IPS-NIHi7 (cell line): Measurements from ENCODE around the gene PEAR1.

Source experiments
- DNase-seq: peaks from one replicate; pipeline ENCODE4 v3.0.0; 2012; ENCODE audit warnings: mixed read lengths; ENCODE audit errors: extremely low spot score

Gene PEAR1

DNA sequence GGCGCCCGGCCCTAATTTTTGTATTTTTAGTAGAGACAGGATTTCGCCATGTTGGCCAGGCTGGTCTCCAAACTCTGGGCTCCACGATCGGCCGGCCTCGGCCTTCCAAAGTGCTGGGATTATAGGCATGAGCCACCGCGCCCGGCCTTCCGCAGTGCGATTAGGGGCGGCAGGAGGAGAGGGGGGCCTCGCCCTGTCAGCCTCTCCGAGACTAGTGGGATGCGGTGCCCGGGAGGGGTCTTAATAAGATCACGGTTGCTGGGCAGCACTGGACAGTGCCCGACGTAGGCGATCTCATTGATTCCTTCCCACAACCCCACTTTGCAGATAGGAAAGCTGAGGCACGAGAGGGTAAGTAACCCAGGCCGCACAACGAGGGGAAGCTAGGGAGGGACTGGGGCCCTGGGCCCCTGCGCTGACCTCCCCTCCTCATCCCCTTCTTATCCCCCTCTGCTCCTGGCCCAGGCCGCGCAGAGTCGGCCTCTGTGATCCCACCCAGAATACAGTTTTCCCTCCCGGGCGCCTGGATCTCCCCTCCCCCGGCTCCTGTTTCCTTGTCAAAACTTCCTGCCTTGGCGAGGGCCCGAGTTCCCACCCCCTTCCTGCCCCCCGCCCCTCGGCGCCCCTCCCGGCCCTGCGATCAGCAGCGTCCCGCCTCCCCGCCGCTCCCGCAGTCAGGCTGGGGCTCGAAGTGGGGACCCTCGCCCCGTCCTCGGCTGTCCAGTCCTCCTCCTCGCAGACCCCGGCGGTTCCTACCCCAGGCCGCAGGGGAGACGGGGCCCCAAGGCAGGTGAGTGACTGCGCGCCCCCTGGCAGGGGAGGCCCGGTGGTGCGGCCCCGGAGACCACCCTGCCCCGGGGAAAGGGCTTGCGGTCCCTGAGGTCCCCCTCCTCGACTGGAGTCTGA, at the start of gene PEAR1:
Gene PEAR1, plus strand, starts transcription at position 671 of the 906 bp plus-strand sequence. CDS start 10,209 bp downstream, outside the sequence.
- peak; percentile 64 for DNase-seq

- no peak for DNase-seq
Measured at GRCh38 chr1:156844102-156844501, 49.4 kb upstream of the PEAR1 start.

DNA sequence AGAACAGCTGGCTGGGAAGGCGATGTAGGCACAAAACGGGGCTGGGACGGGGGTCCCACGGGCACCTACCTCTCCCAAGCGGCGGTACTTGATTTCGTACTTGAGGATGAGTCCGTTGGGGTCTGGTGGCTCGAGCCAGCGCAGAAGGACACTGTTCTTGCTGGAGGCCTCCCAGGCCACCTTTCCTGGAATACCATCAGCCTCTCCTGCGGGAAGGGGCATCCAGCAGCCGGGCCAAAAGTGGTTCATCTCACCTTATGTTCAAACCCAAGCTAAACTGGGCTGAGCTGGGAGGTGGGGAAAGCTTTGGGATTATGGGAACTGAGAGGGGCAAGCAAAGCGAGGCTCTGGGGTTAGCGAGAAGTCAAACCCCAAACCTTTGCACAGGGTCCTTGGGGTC, 48.9 kb upstream of the PEAR1 start:
- no peak for DNase-seq

- DNase-seq: peak; percentile 68
Measured at GRCh38 chr1:156845055-156845952, 48.2 kb upstream of the PEAR1 start.

GRCh38 chr1:156845953-156846545, 47.5 kb upstream of the PEAR1 start:
- DNase-seq: no peak

DNA sequence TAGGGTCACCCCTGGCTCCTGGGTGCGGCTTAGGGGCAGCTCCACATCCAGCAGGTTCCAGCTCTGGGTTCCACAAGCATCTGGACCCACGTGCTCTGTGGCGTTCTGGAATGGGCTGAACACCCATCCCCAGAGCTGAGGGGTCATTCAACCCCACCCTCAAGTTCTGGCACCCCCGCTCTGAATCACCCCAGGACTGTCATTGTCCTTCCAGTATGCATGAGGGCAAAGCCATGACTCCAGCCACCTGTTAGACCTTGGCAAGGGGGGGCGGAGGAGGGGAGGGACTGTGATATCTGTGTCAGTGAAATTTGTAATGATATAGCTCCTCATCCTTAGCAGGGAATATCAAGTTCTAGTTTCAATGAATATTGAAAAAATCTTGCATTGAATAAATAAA, 46.9 kb upstream of the PEAR1 start:
- DNase-seq: no peak

- no peak for DNase-seq
Measured at GRCh38 chr1:156847591-156848460, 45.7 kb upstream of the PEAR1 start.

- peak; percentile 81 for DNase-seq
Measured at GRCh38 chr1:156848461-156849150, 44.9 kb upstream of the PEAR1 start.

GRCh38 chr1:156849151-156849496, 44.4 kb upstream of the PEAR1 start:
- DNase-seq: no peak

GRCh38 chr1:156851779-156852417, 41.6 kb upstream of the PEAR1 start:
- DNase-seq: no peak

GRCh38 chr1:156852418-156852874, 41.1 kb upstream of the PEAR1 start:
- DNase-seq: no peak

GRCh38 chr1:156853761-156854160, 39.8 kb upstream of the PEAR1 start:
- DNase-seq: no peak

- no peak for DNase-seq
Measured at GRCh38 chr1:156854634-156855033, 38.9 kb upstream of the PEAR1 start.

DNA sequence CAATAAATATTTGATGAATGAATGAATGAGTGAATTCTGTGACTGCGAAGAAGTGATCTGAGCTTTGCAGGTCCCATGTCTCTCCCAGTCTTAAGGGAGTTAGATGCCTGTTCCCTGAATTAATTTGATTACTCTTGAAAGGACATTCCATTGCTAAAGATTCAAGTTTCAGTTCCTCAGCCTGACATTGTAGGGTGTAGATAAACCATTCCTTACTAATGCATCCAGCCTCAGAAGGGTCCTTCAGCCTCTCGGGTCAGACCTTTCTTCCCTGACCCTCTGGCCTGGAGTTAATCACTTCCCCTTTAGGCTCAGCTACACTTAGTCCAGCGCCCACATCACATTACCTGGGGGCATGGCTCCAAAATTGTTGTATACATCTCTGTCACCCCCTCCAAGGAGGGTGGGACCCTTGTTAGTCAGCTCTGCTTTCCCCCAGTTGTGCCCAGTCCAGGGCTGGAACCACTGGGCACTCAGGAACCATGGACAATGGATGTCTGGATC, 37.2 kb upstream of the PEAR1 start:
- DNase-seq: no peak

DNA sequence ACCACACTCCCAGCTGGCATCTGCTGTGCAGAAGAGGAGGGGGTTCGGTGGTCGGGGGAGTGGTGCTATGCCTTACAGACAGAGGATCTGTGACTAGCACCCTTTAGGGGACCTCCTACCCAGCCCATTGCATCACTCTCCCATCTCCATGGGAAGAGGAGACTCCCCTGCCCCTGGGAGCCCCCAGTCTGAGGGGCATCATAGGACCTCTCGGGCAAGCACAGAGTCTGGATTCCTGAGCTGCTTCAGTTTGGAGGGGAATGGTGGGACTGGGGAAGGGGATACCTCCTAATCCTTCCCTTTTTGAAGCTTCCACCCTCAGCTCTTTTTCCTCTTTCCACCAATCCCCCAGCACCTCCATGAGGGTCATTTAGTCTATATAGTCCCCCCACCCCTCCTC, 36.0 kb upstream of the PEAR1 start:
- no peak for DNase-seq

- no peak for DNase-seq
Measured at GRCh38 chr1:156858555-156858956, 35.0 kb upstream of the PEAR1 start.

DNA sequence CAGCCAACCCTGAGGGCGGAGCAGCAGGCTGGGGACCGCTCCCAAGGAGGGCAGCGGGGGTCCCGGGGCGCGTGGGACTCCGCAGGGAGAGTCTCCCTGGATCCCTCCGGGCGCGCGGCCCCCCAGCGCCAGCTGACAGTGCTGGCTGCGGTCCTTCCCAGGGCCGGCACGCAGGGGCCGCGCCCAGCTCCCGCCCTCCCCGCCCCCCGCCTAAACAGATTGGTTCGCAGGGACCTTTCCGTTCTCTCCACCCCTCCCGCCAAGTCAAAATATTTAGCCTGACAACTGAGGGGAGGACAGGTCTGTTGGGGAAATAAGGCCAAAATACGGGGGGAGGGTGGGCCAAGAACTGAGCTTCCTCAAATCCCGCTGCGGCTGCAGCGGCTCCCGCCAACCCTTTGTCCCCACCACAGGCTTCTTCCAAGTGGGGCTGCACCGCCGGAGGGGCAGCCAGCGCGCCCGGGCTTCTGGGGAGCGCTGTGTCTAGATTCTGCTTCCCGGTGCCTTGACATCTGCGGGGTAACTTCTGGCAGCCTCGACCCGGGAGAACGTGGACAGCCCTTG, 34.5 kb upstream of the PEAR1 start, which contains the start of gene INSRR:
Gene INSRR, minus strand, starts transcription at position 159 of the 564 bp plus-strand sequence. CDS start 496 bp downstream, outside the sequence.
- peak; percentile 51 for DNase-seq

- peak; percentile 49 for DNase-seq
Measured at GRCh38 chr1:156859523-156860112, 33.9 kb upstream of the PEAR1 start.

DNA sequence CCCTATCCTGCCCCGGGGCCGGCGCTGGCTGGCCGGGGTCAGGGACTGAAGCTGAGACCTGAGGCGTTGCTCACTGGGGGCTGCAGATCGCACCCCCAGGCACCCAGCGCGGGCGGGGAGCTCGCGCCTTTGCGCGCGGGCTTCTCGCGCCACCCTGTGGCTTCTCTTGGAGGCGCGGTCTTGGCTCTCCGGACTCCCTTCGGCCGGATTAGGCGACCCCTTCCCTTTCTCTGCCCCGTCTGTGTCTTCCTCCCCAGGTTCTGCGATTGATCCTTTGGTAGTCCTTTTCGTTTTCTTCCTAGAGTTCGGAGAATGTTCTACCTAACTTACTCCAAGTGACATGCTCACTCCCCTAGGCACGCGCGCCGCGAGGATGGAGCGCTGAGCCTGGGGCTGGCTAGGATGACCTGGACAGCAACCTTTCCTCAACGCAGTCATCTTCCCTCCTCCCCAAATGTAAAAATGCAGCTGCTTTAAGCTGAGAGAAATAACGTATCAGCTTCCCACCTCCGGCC, 33.3 kb upstream of the PEAR1 start:
- DNase-seq: peak; percentile 81
